Epithelial cell of esophagus (primary cell): ENCODE results near the gene ANTXR2.
A peak's percentile ranks its signal among the peaks of the same experiment; 100 is the strongest.

ENCODE experiments used
- DNase-seq: peaks from one replicate; pipeline ENCODE4 v3.0.0; 2010; ENCODE audit warnings: low read depth
- H3K4me3 ChIP-seq: 2 replicates; pipeline ENCODE4 v1.5.1; 2011; ENCODE audit warnings: mild to moderate bottlenecking, low read length, control low read depth
- CTCF ChIP-seq: IDR thresholded peaks from 2 replicates; pipeline ENCODE4 v1.5.1; 2011; ENCODE audit warnings: low read depth, mild to moderate bottlenecking, low read length, control low read depth, inconsistent platforms; ENCODE audit not compliant: insufficient read depth; ENCODE audit errors: missing control alignments

Gene ANTXR2

GRCh38 chr4:79948739-79949138, 124.3 kb downstream of the ANTXR2 start:
- no peak overlapping the region for H3K4me3 ChIP-seq
- TF ChIP-seq CTCF = no peak
- no peak for DNase-seq

GRCh38 chr4:79948261-79948660, 124.8 kb downstream of the ANTXR2 start:
- DNase-seq = no peak
- TF ChIP-seq CTCF = no peak
- H3K4me3 ChIP-seq = no peak overlapping the region

- H3K4me3 ChIP-seq = no peak overlapping the region
- no peak for TF ChIP-seq CTCF
- DNase-seq = no peak
These were observed 125.6 kb downstream of the ANTXR2 start for GRCh38 chr4:79947386-79947785.

- TF ChIP-seq CTCF = no peak
- no peak for DNase-seq
- H3K4me3 ChIP-seq = no peak overlapping the region
These were observed 137.8 kb downstream of the ANTXR2 start for GRCh38 chr4:79935274-79935673.

- TF ChIP-seq CTCF = no peak
- DNase-seq = no peak
- H3K4me3 ChIP-seq = no peak overlapping the region
These were observed 138.4 kb downstream of the ANTXR2 start for GRCh38 chr4:79934660-79935059.

- no peak for TF ChIP-seq CTCF
- no peak overlapping the region for H3K4me3 ChIP-seq
- DNase-seq = peak; percentile 52
These were observed 145.1 kb downstream of the ANTXR2 start for GRCh38 chr4:79927931-79928330.

GRCh38 chr4:79923281-79923680, 149.7 kb downstream of the ANTXR2 start:
- no peak for DNase-seq
- TF ChIP-seq CTCF = no peak

More at GRCh38 chr4:79923281-79923680, 149.7 kb downstream of the ANTXR2 start:
- no peak overlapping the region for H3K4me3 ChIP-seq
